Activated CD4-positive, alpha-beta T cell treated with anti-CD3 and anti-CD28 coated beads for 24 hours (primary cell): ENCODE measurements around the gene OTOG.

ENCODE experiments used
- DNase-seq, 2 donors: peaks; one replicate each; pipeline ENCODE4 v3.0.0-alpha.2; 2020; ENCODE audit warnings: low read depth in 2 of 2

OTOG gene

DNA sequence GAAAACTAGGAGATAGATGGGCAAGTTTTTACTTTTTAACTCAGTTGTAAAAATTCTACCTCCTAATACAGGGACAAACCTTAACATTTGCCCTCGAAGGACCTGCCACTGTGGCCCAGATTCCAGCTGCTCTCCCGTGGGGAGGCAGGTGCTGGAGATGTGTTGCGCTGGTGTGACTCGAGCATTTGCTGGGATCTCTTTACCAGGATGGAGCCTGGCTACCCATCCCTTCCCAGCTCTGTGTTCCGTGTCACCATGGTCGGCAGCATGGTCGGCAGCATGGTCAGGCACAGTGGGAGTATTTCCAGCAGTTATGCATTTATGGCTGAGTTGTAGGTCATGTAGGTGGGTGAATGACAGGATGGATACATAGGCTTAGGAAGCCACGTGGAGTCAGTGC lies 41.1 kb downstream of the OTOG start:
- DNase-seq, result no peak

DNA sequence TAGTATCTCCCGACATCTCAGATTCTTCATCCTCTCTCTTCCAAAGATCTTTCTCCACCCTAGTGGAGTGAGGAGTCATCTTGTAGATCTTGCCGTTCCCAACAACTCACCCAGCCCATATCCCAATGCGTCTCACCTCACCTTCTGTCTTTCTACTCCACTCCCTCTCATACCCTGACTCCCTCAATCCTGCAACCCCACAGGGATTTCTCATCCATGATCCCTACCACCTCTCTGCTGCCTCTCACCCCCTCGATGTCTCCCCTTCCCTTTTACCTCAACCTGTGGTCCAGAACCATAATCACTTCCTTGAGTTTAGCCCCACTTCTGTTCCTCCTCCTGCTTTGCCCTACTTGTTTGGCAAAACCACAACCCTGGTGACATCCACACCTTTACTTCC lies 41.7 kb downstream of the OTOG start:
- DNase-seq, result no peak

DNA sequence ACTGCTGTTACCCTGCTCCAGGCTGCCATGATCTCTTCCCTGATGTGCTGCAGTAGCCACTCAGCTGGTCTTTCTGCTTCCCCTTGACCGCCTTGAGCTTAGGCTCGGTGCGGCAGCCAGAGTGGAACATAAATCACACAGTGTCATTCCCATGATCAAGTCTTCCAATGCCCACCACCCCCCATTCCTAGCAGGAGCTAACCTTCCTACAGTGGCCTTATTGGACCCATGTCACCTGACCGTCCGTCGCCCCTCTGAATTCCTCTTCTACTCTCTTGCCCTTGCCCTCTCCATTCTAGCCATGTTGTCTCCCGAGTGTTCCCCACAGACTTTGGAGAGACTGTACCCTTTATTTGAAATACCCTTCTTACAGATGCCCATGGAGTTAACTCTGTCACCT lies 43.4 kb downstream of the OTOG start:
- no peak for DNase-seq

DNA sequence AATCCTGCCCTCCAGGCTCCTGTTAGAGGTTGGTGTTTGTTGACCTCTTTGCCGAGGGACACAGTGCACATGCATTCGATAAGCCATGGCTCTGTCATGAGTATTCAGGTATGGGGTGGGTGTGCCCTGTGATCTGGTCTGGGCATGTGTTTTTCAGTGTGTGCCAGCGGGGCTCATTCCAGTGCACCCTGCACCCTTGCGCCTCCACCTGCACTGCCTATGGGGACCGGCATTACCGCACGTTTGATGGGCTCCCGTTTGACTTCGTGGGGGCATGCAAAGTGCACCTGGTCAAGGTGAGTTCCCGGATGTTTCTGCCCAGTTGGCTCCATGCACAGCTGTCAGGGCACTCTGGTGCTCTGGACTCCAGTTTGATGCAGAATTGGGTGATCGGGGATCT lies 44.2 kb downstream of the OTOG start:
- no peak for DNase-seq

DNA sequence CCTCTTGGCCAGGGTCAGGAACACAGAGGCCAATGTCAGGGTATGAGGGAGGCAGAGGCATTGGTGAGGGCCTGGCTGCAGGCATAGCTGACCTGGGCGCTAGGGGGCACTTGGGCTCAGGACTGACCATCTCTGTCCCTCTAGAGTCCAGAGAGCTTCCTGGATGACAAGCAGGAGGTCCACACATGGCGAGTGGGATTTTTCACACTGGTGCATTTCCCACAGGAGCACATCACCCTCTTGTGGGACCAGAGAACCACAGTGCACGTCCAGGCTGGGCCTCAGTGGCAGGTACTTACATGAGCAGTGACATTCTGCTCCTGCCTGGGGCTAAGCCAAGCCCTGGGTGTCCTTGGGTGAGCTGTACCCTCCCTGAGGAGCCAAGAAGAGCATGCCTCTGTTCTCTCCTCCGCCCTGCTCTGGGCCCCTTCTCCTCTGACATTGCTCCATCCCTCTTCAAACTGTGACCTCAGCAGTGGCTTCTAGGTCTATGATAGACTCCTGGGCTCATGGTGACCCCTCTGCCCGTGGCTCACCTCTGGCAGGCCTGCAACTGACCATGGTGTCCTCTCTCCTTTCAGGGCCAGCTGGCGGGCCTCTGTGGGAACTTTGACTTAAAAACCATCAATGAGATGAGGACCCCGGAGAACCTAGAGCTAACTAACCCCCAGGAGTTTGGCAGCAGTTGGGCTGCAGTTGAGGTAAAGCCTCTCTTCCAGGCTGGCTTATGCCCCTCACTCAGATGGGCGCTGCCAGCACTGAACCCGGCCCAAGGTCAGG lies 46.6 kb downstream of the OTOG start:
- DNase-seq, result no peak

DNA sequence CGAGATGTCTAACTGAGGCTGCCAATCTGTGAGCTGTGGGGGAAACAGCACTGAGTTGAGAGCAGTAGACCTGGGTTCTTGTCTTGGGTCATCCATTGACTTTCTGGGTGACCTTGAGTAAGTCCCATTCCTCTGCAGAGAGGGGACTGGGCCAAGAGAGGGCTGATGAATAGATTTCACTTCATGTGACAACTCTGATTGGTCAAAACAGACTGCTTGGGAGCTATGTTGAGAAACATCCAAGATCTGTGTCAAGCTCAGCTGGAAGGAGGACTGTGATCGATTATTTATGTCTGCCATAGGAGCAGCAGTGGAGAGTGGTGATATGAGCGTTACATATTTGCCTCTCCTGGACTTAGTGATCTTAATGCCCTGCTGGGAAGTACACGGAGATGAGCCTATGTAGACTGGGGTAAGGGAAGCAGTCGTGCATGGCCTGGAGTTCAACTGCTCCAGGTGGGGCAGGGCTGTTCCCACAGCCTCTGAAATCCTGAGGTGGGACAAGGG lies 47.7 kb downstream of the OTOG start:
- DNase-seq, result no peak

DNA sequence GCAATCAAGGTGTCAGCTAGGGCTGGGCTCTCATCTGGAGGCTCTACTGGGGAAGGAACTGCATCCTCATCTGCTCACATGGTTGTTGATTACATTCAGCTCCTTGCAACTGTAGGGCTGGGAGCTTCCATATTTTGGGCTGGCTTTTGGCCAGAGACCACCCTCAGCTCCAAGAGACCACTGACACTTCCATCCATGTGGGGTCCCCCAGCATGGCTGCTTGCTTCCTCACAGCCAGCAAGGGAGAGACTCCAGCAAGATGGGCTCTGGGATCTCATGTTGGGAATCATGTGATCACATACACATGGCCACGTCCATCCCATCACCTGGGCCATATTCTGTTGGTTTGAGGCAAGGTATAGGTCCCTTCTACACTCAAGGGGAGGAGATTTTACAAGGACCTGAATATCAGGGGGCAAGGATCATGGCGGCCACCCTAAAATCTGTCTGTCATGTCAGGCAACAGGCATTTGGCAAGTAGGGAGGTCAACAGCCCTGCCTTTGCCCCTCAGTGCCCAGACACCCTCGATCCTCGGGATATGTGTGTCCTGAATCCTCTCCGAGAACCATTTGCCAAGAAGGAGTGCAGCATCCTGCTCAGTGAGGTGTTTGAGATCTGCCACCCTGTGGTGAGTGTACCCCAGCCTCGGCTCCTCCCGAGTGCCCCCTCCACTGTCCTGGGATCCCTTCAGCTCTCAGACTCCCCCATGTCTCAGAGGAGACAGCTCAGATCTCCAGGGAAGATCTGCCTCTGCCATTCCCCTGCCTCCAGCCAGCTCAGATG lies 48.7 kb downstream of the OTOG start:
- DNase-seq, result no peak

DNA sequence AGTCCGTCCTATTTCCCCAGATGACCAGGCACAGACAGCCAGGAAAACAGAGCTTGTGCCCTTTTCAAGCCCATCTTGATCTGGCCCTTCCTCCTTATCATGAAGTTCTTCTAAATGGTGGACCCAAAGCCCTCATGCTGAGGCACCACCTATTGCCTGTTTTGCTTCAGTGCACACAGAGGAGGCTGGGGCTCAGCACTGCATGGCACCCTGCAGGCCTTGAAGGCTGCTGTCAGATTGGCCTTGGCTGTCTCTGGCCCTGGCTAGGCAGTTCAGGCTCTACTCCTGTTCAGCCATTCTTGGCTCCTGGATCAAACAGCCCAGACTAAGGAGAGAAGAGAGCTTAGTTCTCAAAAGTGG lies 49.2 kb downstream of the OTOG start:
- no peak for DNase-seq

DNA sequence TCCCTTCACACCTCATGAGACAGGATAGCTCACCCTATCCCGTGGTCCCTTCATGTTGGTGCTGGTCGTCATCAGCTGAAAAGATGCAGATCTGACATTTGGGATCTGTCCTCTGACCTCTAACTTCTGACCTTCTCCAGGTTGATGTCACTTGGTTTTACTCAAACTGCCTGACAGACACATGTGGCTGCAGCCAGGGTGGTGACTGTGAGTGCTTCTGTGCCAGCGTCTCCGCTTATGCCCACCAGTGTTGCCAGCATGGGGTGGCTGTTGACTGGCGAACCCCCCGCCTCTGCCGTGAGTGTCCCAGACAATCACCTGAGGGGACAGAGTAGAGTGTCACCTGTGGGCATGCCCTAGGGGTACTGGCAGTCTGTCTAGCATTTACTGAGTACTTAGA lies 49.7 kb downstream of the OTOG start:
- DNase-seq, result no peak

DNA sequence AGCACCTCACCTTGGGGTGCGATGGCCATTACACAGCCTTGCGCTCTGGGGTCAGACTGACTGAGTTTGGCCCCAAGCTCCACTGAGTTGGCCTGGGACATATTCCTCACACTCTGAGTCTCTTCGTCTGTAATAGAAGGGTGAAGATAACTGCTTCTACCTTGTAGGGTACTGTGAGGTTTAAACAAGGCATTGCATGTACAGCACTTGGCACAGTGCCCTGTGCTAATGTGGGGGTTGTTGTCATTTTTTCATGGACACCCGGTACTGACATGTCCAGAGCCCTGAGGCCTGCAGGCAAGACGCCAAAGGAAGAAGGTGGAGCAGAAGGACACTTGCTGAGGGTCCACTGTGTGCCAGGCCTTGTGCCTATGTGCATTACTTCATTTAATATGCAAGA lies 50.7 kb downstream of the OTOG start:
- DNase-seq, result no peak

DNA sequence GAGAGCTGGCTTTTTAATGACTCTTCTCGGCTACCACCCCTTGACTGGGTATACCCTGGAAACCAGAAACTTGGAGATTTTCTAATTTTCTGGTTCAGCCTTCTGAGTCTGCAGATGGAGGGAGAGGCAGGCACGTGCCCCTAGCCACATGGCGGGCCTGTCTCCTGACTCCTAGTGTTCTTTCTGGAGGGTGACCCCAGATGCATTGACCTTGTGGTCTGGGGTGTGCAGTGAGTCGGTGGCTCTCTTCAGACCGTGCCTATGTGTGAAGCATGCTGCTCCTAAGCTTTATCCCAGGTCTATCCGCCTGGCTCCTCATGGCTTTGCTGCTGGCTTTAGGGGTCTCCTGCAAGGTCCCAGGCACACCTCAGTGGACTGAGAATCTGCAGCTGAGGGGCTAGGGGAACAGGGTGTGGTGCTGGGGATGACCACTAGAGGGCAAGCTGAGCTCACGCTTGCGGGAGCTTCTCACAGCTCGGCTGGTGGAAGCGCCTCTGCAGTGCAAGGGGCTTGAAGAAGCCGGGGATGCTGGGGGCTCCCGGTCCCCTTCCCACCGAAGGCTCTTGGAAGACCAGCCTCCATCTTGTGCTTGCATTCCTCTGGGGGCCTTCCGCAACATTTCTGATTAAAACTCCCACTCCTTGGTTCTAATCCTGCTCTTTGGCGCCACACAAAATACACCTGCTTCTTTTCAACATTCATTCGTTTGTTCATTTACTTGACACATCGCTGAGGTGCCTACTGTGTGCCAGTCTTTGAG lies 51.8 kb downstream of the OTOG start:
- DNase-seq, result peak; percentile 59 to 77

DNA sequence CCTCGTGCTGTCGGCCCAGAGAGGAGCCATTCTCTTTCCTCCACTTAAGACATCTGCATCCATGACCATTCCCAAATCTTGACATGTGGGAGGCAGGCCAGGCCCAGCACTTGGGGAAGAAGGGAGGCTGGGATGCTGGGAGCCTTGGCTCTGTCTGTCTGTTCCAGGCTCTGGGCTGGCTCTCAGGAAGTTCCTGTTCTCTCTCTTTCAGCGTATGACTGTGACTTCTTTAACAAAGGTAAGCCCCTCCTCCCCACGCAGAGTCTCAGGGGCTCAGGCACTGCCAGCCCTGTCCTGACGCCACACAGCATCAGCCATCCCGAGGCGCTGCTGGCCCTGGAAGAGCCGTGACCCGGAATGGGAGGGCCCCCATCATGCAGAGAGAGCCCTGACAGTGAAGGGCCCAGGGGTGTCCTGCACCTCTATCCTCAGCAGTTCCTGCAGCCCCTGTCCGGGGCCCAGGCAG lies 52.4 kb downstream of the OTOG start:
- no peak for DNase-seq

DNA sequence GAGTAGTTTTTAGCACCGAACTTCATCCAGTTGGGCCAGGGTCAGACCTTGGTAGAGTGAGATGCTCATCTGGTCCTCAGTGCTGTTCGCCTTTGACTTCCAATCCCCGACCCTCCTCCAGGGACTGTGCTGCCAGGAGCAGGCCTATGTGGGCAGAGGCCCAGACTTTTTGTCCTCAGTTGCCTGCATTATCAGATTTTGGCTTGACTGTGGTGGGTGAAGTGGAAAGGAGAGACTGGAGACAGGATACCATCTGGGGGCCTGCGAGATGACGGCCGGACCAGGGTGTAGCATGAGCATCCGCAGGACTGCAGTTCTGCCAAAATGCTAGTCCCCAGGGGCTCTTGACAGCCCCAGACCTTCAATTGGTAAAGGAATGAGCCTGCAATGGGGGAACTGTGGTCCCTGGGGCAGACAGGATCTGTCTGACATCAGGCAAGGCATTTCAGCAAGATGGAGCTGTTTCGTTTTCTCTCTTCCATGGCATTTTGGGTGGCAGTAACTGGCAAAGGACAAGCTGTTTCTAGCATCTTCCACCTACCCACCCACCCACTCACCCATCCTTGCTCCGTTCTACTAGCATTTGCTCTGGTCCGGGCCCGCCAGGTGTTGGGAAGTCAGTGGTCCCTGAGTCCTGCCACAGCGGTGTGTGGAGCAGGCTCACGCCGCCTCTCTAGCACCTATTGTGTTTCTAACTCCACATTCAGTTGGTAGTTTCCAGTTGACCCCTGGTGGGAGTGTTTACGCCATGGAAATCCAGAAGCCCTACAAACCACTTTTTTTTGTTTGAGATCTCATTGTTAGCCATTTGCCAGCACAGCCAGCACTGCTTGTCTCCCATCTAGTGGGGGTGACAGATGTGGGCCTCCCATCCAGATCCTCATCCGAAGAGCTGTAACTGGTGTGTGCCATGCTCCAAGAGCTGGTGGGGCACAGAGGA lies 53.5 kb downstream of the OTOG start:
- DNase-seq, result no peak

DNA sequence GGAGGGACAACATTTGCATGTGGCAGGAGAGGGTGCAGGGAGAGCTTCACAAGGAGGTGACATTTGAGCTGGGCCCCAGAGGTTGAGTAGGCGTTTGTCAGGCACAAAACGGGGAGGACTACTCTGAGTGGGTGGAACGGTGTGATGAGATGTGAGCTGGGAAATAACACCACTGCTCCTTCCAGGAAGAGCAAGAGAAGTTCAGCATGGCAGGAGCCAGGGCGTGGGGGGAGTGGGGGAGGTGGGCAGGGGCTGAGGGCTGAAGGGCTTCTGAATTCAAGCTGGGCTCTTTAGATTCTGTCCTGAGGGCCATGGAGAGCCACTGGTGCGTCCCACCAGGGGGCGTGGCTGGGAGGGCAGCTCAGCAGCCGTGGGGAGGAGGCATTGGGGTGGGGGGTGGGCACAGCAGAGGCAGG lies 54.2 kb downstream of the OTOG start:
- no peak for DNase-seq

DNA sequence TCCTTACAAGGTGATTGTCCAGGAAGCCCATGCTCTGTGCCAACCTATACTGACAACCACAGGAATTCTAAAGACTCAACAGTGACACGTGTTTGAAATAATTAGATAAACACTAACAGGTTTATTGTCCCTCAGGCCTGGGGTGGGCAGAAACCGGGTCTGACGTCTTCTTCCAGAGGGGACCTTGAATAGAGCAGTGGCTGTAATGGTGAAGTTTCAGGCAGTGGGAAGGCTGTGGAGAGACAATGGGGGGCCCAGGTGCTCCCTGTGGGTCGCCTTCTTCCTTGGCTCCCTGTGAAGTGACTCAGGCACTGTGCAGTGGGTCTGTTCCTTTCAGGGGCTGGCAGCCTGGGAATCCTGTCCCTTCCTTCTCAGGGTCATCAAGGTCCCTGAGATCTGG lies 54.6 kb downstream of the OTOG start:
- DNase-seq, result no peak

DNA sequence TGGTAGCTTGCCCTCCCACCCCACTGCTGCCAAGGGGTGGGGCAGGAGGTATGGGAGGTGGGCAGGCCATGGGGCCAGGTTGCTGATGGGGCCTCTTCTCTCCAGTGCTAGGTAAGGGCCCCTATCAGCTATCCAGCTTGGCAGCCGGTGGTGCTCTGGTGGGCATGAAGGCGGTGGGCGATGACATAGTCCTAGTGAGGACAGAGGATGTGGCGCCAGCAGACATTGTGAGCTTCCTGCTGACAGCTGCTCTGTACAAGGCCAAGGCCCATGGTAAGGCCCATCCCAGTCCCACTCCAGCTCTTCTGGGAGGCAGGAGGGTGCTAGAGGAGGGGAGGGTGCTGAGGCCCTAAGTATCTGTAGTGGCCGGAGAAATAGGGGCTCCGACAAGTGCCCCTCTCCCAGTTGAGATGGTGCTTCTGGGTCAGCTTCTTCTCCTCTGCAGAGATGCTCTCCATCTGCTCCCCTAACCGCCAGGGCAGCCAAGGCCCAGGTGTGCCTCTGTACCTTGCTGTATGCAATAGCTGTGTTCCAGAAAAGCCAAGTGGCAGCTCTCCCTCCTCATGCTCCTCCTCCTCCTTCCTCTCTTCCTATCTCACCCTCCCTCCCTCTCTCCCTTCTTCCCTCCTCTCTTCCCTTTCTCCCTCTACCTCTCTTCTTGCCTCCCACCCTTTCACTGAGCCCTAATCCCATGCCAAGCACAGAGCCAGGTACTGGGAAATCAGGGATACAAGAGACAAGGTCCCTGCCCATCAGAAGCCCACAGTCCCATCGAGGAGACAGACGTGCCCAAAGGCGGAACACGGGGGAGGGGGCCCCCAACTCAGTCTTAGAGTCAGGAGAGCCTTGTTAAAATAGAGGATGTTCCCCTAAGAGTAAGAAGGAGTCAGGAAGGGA lies 55.3 kb downstream of the OTOG start:
- no peak for DNase-seq

DNA sequence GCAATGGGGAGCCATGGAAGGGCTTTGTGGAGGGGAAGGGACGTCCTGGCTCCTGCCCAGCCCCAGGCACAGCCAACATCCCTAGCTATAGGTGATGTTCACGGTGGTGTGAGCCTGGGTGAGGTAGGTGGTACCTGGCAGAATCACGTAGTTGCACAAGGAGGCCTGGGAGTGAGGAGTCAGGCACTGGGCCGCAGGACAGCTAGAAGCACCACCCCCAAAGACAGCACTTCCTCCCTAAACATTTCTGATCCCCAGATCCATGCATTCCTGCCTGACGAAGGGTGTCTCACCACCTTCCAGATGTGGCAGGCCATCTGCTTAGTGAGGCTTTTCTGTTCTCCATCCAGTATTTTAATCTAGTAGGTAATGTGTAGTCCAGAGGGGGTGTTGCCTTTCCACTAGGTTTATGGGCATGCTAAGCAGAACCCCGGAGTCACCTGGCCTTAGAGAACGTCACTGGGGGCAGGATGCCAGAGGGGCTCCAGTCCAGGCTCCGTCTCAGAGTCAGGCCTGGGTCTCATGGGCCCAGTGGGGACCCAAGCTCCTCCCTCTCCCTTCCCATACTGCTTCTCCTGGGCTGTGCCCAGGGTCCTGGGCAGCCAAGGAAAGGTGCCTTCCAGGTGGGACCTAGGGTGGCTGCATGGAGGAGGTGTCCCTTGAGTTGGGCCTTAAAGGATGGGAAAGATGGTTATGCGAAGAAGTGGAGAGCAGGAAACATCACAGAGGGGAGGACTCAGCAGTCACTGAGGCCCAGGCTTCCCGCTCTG lies 56.2 kb downstream of the OTOG start:
- no peak for DNase-seq

DNA sequence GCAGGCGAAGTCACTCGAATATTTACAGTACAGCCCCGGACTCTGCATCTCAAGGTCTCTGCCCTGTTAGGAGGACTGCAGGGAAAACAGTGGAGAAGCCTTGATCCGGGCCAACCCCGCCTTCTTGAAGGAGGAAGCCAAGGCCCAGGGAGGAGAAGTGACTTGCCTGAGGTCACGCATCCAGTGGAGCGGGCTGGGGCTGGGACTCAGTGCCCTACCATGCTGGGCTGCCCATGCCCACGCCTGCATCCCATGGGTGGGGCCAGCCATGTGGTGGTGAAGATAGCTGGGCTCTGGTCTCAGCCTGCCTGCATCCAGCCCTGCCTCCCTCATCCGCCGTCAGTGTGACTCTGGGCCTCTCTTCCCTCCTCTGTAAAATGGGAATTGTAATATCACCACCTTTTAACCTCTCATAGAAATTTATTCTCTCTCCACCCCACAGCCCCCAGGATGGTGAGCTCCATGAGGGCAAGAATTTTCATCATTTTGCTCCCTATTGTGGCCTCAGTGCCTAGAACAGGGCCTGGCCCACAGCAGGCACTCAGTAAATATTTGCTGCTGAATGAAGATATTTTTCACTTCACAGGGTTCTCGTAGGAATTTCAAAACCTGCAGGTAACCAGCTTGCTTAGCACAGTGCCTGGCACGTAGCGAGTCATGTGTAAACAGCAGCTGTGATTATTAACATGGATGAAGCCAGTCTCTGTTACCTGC lies 57.3 kb downstream of the OTOG start:
- DNase-seq, result no peak

DNA sequence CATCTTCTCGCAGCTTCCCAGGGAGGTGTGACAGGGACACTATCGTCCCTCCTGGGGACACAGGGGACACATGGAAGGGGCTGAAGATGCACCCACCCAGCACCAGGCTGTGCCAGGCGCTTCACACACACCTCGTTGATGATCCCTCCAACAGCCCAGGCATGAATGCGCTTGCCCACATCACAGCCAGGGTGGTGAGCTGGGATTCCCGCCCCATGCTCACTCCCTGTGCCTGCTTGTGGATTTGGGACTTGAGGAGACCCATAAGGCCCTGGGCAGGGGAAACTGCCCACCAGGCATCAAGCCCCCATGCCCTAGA lies 57.8 kb downstream of the OTOG start:
- DNase-seq, result no peak
